Measurements from ENCODE around the gene LMBRD1.

The LMBRD1 gene

DNA sequence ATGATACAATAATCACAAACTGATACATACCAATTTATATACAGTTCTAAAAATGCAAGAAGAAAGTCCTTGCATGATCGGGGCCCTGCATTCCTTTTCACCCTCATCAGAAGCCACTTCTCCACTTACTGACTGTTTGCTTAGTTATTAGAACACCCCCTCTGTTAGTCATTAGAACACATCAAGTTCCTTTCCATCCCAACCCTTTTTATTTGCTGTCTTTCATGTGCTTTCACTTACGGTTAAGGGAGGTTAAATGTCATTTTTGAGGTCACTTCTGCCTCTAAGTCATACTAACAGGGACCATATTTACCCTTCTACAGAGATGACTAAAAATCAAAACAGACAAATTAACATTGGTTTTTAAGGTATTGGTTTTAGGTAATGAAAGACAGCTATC lies 149.1 kb downstream of the LMBRD1 start:
- in situ Hi-C loops (cut with MboI; ENCODE audit: low sequenced_read_pairs) = no loop called here

GRCh38 chr6:69643688-69644087 lies 153.1 kb downstream of the LMBRD1 start:
- in situ Hi-C loops (cut with MboI; ENCODE audit: low sequenced_read_pairs) = no loop called here

DNA sequence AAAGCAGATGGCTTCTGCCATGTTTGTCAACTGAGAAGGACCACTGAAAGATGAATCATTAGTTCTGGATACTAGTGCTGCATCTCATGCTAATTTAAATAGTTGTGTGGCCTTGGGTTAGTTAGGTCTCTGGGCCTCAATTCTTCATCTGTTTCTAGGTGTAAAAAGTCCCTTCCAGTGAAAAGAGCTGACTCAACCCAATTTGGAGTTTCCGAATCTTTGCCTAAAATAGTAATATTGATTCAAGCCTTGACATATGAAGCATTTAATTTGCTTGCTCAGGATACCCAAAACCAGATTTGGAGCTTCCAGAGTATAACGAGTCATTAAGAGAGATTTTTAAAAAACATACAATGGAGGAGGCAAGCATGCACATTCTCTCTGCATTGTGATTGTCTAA lies 163.9 kb downstream of the LMBRD1 start:
- in situ Hi-C loops (cut with MboI; ENCODE audit: low sequenced_read_pairs) = no loop called here

GRCh38 chr6:69631552-69632346 lies 165.1 kb downstream of the LMBRD1 start:
- in situ Hi-C loops (cut with MboI; ENCODE audit: low sequenced_read_pairs) = no loop called here

GRCh38 chr6:69630767-69631166 lies 166.0 kb downstream of the LMBRD1 start:
- in situ Hi-C loops (cut with MboI; ENCODE audit: low sequenced_read_pairs) = no loop called here

- in situ Hi-C loops (cut with MboI; ENCODE audit: low sequenced_read_pairs) = no loop called here
Observed at GRCh38 chr6:69627625-69628024, 169.2 kb downstream of the LMBRD1 start.

- in situ Hi-C loops (cut with MboI; ENCODE audit: low sequenced_read_pairs) = no loop called here
Observed at GRCh38 chr6:69624944-69625343, 171.9 kb downstream of the LMBRD1 start.

All from hTERT RPE-1 (cell line).